Left lung (tissue), 10 donors: Measurements from ENCODE around the gene WDR41. TPM values are rescaled to one million over a fixed set of nuclear protein-coding genes. Genes with fewer than 3 reads are reported as not detected.
"Not testable (repeated sequence)": the region's sequence is repeated elsewhere in the genome, so short reads cannot be mapped to it uniquely, and the experiment has no call there.

Experiments used
- ATAC-seq: fragments of 200-7000 bp; cut with Tn5 transposase; one replicate; pipeline ENCODE4 v1.9.1; 2020; ENCODE audit warnings: moderate library complexity
- DNase-seq, 4 donors: peaks; one replicate each; pipeline ENCODE4 v3.0.0-alpha.2; 2013 to 2020
- H3K27ac ChIP-seq, 2 donors: fragments of 200-600 bp; sonication (generic) in 1 of 2; one replicate each; pipeline versions ENCODE4 v1.5.0 to v1.8.0; 2020 to 2021
- H3K27me3 ChIP-seq, 2 donors: fragments of 200-600 bp; sonication (generic) in 1 of 2; one replicate each; pipeline versions ENCODE4 v1.5.0 to v1.8.0; 2020 to 2021
- H3K36me3 ChIP-seq, 2 donors: fragments of 200-600 bp; sonication (generic) in 1 of 2; one replicate each; pipeline versions ENCODE4 v1.5.0 to v1.8.0; 2020 to 2021
- H3K4me1 ChIP-seq, 2 donors: fragments of 200-600 bp; one replicate each; pipeline ENCODE4 v1.8.0; 2021
- H3K4me3 ChIP-seq, 2 donors: fragments of 200-600 bp; sonication (generic) in 1 of 2; one replicate each; pipeline versions ENCODE4 v1.5.0 to v1.8.0; 2020 to 2021; ENCODE audit warnings: mild to moderate bottlenecking in 1 of 2
- H3K9me3 ChIP-seq, 2 donors: fragments of 200-600 bp; sonication (generic) in 1 of 2; one replicate each; pipeline versions ENCODE4 v1.5.0 to v1.8.0; 2020 to 2021
- CTCF ChIP-seq, 2 donors: fragments of 200-600 bp; sonication (generic) in 1 of 2; IDR thresholded peaks; one replicate each; pipeline versions ENCODE4 v1.5.0 to v1.8.0; 2021; ENCODE audit warnings: antibody characterized with exemption in 2 of 2
- intact Hi-C, 2 donors: fragments of 100-400 bp; cut with DNase I; formaldehyde crosslinking; loops; one replicate each; pipeline versions ENCODE4 v1.11.2 to v1.14.2; 2022
- polyA plus RNA-seq, 6 donors: library from polyadenylated mRNA; unstranded; fragments of 120-200 nt; gene quantifications; one replicate each; pipeline ENCODE4 v1.2.1, GENCODE V29; 2013; ENCODE audit not compliant: insufficient read length in 6 of 6
- total RNA-seq, 2 donors: library from RNA; stranded (reverse); fragmentation: NEBNext Ultra II Directional; extraction: Animal tissue kit (Norgen Biotek cat#: 25700); gene quantifications; one replicate each; pipeline ENCODE4 v1.2.1, GENCODE V29; 2021
- donor health status: DM: no; HTN: yes; CAD: no.
- donor health status: DM: no; HTN: no; CAD: no.

WDR41 gene
- total and polyA plus RNA-seq, 8 donors, result 43.6 to 74.0 (median 66.8) TPM

- Histone ChIP-seq H3K27ac (no peak overlapping the region), H3K4me3 (no peak overlapping the region), H3K27me3 (no peaks in the 10 kb centered on the region), H3K4me1 (no peaks in the 10 kb centered on the region), H3K36me3 (no peaks in the 10 kb centered on the region), H3K9me3 (no peaks in the 10 kb centered on the region)
- intact Hi-C loops, result no loop called here
- no peak for ATAC-seq
- no peak for TF ChIP-seq CTCF (IDR thresholded peaks at IDR 0.05)
- DNase-seq, result no peak
Measured at GRCh38 chr5:77513321-77513720, 21.2 kb upstream of the WDR41 start.

- H3K36me3 ChIP-seq, H3K27ac ChIP-seq, H3K27me3 ChIP-seq, intact Hi-C loops, H3K4me1 ChIP-seq, DNase-seq, ATAC-seq, H3K9me3 ChIP-seq, H3K4me3 ChIP-seq: not testable (repeated sequence)
Measured at GRCh38 chr5:77501132-77501531, 9.0 kb upstream of the WDR41 start.

GRCh38 chr5:77499973-77500372 is 7.9 kb upstream of the WDR41 start:
- no peaks in the 10 kb centered on the region for H3K27me3 ChIP-seq
- H3K36me3 ChIP-seq, result no peaks in the 10 kb centered on the region
- H3K4me3 ChIP-seq, result no peak overlapping the region
- H3K9me3 ChIP-seq, result no peaks in the 10 kb centered on the region
- no peak overlapping the region for H3K27ac ChIP-seq
- intact Hi-C loops, result loop anchor here in 1 of 2 donors (10.0 kb wide), 1 partner anchor 365 kb away; no protein-coding TSS in a partner anchor
- no peaks in the 10 kb centered on the region for H3K4me1 ChIP-seq
- DNase-seq (no peak), ATAC-seq (no peak)
- no peak for TF ChIP-seq CTCF (IDR thresholded peaks at IDR 0.05)

- H3K27ac ChIP-seq, result no peak overlapping the region
- H3K36me3 ChIP-seq, result no peaks in the 10 kb centered on the region
- TF ChIP-seq CTCF (IDR thresholded peaks at IDR 0.05), result no peak
- ATAC-seq (no peak), DNase-seq (no peak)
- H3K4me1 ChIP-seq, result no peaks in the 10 kb centered on the region
- intact Hi-C loops, result loop anchor here in 1 of 2 donors (10.0 kb wide), 1 partner anchor 365 kb away; no protein-coding TSS in a partner anchor
- no peaks in the 10 kb centered on the region for H3K27me3 ChIP-seq
- no peaks in the 10 kb centered on the region for H3K9me3 ChIP-seq
- H3K4me3 ChIP-seq, result no peak overlapping the region
Measured at GRCh38 chr5:77499441-77499840, 7.3 kb upstream of the WDR41 start.

GRCh38 chr5:77498952-77499351 is 6.8 kb upstream of the WDR41 start:
- Histone ChIP-seq H3K4me3 (no peak overlapping the region), H3K27me3 (no peaks in the 10 kb centered on the region), H3K4me1 (no peaks in the 10 kb centered on the region), H3K36me3 (no peaks in the 10 kb centered on the region), H3K9me3 (no peaks in the 10 kb centered on the region), H3K27ac (no peak overlapping the region)
- no peak for ATAC-seq
- intact Hi-C loops, result loop anchor here in 1 of 2 donors (10.0 kb wide), 1 partner anchor 364 kb away; no protein-coding TSS in a partner anchor
- DNase-seq, result no peak
- no peak for TF ChIP-seq CTCF (IDR thresholded peaks at IDR 0.05)

- peaks cover 7 to 15% of the 10 kb centered on the region in 2 donors for H3K4me1 ChIP-seq
- no peaks in the 10 kb centered on the region for H3K27me3 ChIP-seq
- no peaks in the 10 kb centered on the region for H3K9me3 ChIP-seq
- intact Hi-C loops, result loop anchor here in 1 of 2 donors (10.0 kb wide), 1 partner anchor 360 kb away; no protein-coding TSS in a partner anchor
- no peak for DNase-seq
- H3K36me3 ChIP-seq, result no peaks in the 10 kb centered on the region
- TF ChIP-seq CTCF (IDR thresholded peaks at IDR 0.05), result no peak
- H3K4me3 ChIP-seq, result no peak overlapping the region
- H3K27ac ChIP-seq, result no peak overlapping the region
- no peak for ATAC-seq
Measured at GRCh38 chr5:77494935-77495334, 2.8 kb upstream of the WDR41 start.
